GM19239 (cell line): Measurements from ENCODE around the gene GTF3C1.

Experiments used
- DNase-seq: peaks from one replicate; pipeline ENCODE4 v3.0.0; 2011; ENCODE audit warnings: low spot score; ENCODE audit not compliant: insufficient read length
- FAIRE-seq: peaks from 2 replicates; lab custom pipeline; 2011; peaks lifted over from hg19 to GRCh38; lab: Jason Lieb, UNC

GTF3C1 gene

GRCh38 chr16:27492588-27492979 lies 57.1 kb downstream of the GTF3C1 start:
- FAIRE-seq (no peak), DNase-seq (no peak)

- FAIRE-seq: no peak
Observed at GRCh38 chr16:27491894-27492587, 57.7 kb downstream of the GTF3C1 start.

GRCh38 chr16:27489906-27490305 lies 59.8 kb downstream of the GTF3C1 start:
- FAIRE-seq (no peak), DNase-seq (no peak)

More at GRCh38 chr16:27491894-27492587, 57.7 kb downstream of the GTF3C1 start:
- DNase-seq: no peak

GRCh38 chr16:27489421-27489820 lies 60.3 kb downstream of the GTF3C1 start:
- FAIRE-seq (no peak), DNase-seq (no peak)

- DNase-seq (no peak), FAIRE-seq (no peak)
Observed at GRCh38 chr16:27486760-27487159, 63.0 kb downstream of the GTF3C1 start.

GRCh38 chr16:27486344-27486743 lies 63.4 kb downstream of the GTF3C1 start:
- FAIRE-seq (no peak), DNase-seq (no peak)

DNA sequence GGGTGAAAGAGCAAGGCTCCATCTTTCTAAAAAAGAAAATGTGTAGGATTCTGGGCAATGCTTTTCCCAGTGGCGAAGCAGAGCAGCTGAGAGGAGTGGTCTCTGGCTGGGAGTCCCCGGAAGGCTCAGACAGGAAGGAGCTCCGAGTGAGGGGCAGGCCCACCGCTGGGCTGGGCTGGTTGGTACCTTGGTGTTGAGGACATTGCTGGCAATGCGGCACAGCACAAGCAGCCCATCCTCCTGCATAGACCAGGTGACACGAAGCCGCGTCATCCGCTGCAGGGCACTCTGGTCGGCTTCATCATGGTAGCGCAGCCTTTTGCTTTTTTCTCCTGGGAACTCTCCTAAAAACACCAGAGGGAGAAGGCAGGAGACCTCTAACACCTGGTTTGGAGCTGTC lies 63.9 kb downstream of the GTF3C1 start:
- DNase-seq (no peak), FAIRE-seq (no peak)

GRCh38 chr16:27485126-27485525 lies 64.6 kb downstream of the GTF3C1 start:
- FAIRE-seq (no peak), DNase-seq (no peak)

DNA sequence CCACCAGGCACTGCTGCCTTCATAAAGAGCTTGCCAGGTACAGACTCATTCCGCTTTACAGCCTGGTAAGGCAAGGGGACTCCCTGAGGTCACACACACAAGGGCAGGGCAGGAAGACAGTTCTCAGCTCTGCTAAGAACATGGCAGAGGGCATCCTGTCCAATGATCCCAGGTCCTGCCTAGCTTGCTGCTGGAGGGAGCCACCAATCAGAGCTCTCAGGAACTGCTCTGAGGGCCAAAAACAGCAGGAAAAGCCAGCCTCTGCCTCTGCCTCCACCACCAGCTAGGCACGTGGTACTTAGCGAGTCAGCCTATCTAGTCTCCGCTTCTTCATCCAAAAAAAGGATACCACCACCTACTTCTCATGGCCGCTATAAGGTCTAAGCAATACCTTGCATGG lies 66.1 kb downstream of the GTF3C1 start:
- no peak for FAIRE-seq
- no peak for DNase-seq

GRCh38 chr16:27483088-27483437 lies 66.7 kb downstream of the GTF3C1 start:
- no peak for DNase-seq
- no peak for FAIRE-seq

GRCh38 chr16:27482397-27483087 lies 67.2 kb downstream of the GTF3C1 start:
- no peak for FAIRE-seq

DNA sequence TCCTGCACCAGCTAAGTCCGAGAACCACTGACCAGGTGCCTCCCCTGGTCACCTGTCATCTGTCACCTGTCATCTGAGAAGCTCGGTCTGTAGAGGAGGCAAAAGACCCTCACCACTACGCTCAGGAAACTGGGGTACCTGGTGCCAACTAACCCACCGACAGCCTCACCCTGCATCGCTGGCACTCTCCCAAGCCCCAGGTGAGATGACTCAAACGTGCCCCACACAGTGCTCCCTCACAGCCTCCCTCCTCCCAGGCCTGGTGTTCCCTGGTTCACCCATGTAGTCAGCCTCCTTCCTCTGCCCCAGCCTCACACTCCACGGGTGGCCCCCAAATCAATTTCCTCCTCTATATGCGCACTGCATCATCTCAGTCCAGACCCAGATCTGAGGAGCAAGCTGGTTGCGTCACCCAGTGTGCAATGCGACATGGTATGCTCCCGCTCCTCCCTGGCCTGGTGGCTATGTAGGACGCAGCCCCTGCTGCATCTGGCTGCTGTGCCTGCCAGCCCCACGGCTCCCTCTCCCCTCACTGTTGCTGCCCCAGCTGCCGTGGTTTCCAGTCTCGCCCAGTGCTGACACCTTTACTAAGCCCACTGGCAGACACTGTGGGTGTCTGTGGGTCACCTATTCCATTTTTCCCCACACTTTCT lies 68.3 kb downstream of the GTF3C1 start:
- FAIRE-seq: no peak
- no peak for DNase-seq

More at GRCh38 chr16:27482397-27483087, 67.2 kb downstream of the GTF3C1 start:
- DNase-seq: no peak

- FAIRE-seq: no peak
- no peak for DNase-seq
Observed at GRCh38 chr16:27480761-27481160, 69.0 kb downstream of the GTF3C1 start.

DNA sequence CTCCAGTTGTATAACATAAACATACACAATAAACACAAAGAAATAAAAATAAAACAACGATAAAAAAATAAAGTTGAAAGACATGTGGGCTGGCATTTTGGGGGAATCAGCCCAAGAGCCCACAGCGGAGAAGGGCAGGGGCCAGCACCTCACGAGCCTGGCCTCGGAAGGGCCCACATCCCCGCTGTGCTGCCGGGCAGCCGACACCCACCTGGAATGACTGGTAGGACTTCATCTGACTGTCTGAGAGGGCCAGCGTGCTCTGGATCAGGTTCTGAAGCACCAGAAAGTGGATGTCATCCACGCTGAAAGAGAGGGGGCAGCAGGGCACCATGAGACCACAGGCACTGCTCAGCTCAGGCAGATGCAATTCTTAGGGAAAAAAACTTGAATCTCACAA lies 73.5 kb downstream of the GTF3C1 start:
- FAIRE-seq (no peak), DNase-seq (no peak)

- FAIRE-seq (no peak), DNase-seq (no peak)
Observed at GRCh38 chr16:27475561-27475960, 74.2 kb downstream of the GTF3C1 start.

GRCh38 chr16:27474921-27475320 lies 74.8 kb downstream of the GTF3C1 start:
- FAIRE-seq: no peak
- DNase-seq: no peak

DNA sequence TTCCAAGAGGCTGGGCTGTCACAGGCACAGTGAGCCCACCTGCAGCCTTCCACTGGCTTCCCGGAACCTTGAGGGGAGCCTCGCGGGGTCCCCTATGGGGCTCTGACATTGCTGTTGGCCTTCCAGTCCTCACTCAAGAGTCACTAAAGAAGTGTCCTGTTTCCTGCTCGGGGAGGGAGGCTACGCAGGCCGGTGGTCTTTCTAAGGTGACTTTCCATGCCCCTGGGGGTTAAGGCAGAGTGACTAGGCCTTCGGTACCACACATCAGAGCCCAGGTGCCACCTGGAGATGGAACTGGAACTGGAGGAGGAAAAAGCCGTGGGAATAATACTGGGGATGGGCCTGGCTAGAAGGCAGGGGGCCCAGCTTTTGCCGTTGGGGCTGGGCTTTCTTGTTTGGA lies 75.7 kb downstream of the GTF3C1 start:
- no peak for FAIRE-seq
- no peak for DNase-seq

DNA sequence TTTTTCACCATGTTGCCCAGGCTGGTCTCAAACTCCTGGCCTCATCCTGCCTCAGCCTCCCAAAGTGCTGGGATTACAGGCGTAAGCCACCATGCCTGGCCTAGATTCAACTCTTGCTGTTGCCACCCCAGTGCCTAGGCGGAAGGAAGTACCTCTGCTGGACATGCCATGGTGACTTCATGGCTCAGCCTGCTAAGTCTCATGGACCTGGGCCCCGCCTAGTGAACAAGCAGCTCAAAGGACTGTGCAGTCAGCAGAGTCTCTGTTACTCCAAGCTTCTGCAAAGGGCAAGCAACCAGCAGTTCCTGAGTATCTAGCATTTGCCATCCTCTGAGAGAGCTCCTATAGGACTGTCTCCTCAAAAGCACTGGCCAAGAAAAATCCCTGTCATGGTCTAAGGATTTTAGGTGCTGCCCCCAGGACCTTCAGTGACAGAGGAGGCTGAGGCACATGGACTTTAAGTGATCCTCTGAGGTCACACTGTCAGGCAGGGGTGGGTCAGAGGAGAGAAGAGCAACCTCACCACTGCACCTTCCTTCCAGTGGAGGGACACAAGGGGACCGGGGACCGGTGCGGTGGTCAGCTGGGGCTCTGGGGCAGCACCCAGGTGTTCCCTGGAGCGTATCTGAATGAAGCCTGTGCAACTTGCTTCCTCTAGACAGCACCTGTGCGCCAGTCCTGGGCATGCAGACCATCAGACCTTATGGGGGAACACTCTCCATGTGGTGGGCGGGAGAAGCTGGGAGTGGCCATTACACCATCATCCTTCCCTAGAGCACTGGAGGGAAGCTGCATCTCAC lies 76.4 kb downstream of the GTF3C1 start:
- DNase-seq: no peak
- no peak for FAIRE-seq

GRCh38 chr16:27472091-27473020 lies 77.4 kb downstream of the GTF3C1 start:
- FAIRE-seq (no peak), DNase-seq (no peak)

DNA sequence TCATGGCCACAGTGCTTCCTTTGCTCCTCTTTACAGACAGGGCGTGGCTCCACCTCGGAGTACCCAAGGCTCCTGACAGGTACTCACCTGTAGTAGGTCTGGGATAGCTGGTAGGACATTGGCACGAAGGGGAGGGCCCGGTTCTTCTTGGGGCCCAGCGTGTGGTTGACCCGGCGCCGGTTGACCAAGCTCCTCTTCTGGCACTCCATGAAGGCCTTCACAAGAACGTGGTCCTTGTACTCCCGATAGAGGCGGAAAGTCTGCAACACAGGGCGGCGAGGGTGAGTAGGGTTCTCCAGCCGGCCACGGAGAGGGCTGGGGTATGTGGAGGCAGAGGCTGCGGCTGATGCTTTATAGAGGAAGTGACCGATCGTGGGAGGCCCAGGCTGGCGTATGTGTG lies 78.1 kb downstream of the GTF3C1 start:
- FAIRE-seq (no peak), DNase-seq (no peak)
